ENCODE data around the gene AKNAD1. TPM values are rescaled to one million over a fixed set of nuclear protein-coding genes. Genes with fewer than 3 reads are reported as not detected.

The AKNAD1 gene
- total and polyA plus RNA-seq, 2 of the 8 experiments (the other 6 are each of a cell fraction or from before 2014, with no cell fraction given) = not detected

DNA sequence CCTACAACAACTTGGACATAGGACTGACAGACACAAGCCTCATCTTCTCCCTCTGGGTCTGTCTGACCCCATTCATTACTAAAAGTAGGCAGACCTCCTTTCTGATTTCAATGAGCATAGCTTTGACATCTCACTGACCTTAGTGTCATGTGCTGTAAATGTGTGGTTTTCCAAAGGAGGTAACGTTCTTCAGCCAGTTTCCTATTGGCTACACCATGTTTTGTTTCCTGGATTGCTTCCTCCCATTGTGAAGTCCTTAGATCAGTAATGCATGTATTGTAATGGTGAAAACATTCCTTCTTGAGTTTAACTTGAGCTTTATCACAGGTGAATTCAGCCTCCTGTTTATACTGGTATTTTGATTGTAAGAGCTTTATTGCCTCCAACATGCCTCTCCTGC lies 89.8 kb downstream of the AKNAD1 start (continued):
- no peak for TF ChIP-seq NRF1 (IDR thresholded peaks at IDR 0.05; ENCODE audit: low read depth, low read length)
- no peak for TF ChIP-seq JUND (IDR thresholded peaks at IDR 0.05; ENCODE audit: low read length)
- TF ChIP-seq ZNF274 (IDR thresholded peaks at IDR 0.05; ENCODE audit: borderline replicate concordance, extremely low read depth, low read length) = no peak
- TF ChIP-seq GABPA (IDR thresholded peaks at IDR 0.05; ENCODE audit: borderline replicate concordance, insufficient read depth, low read length) = no peak

Other genes starting within 250 kb of the AKNAD1 start
- 5.6 TPM in 2 replicates for gene HENMT1, start 196.0 kb downstream of the AKNAD1 start, total RNA-seq (2021; fragmentation: NEBNext Ultra II Directional; extraction: Animal tissue kit (Norgen Biotek cat#: 25700))
- gene HENMT1, start 196.0 kb downstream of the AKNAD1 start, polyA plus RNA-seq (2011; rRNA removed) = 1.6 and 2.9 TPM in 2 replicates
- 46.4 and 50.6 TPM in 2 replicates for gene PRPF38B, start 164.8 kb downstream of the AKNAD1 start, total RNA-seq (2021; fragmentation: NEBNext Ultra II Directional; extraction: Animal tissue kit (Norgen Biotek cat#: 25700))
- gene PRPF38B, start 164.8 kb downstream of the AKNAD1 start, polyA plus RNA-seq (2011; rRNA removed) = 16.6 and 16.8 TPM in 2 replicates
- 0.13 and 0.36 TPM in 2 replicates for gene FNDC7, start 144.2 kb downstream of the AKNAD1 start, total RNA-seq (2021; fragmentation: NEBNext Ultra II Directional; extraction: Animal tissue kit (Norgen Biotek cat#: 25700))
- gene FNDC7, start 144.2 kb downstream of the AKNAD1 start, polyA plus RNA-seq (2011; rRNA removed) = 0.09 and 0.20 TPM in 2 replicates
- 34.3 and 38.5 TPM in 2 replicates for gene STXBP3, start 110.4 kb downstream of the AKNAD1 start, total RNA-seq (2021; fragmentation: NEBNext Ultra II Directional; extraction: Animal tissue kit (Norgen Biotek cat#: 25700))
- gene STXBP3, start 110.4 kb downstream of the AKNAD1 start, polyA plus RNA-seq (2011; rRNA removed) = 3.5 and 6.0 TPM in 2 replicates
- 10.3 and 12.7 TPM in 2 replicates for gene GPSM2, start 19.9 kb upstream of the AKNAD1 start, total RNA-seq (2021; fragmentation: NEBNext Ultra II Directional; extraction: Animal tissue kit (Norgen Biotek cat#: 25700))
- gene GPSM2, start 19.9 kb upstream of the AKNAD1 start, polyA plus RNA-seq (2011; rRNA removed) = 3.3 and 6.5 TPM in 2 replicates
- gene CLCC1, start 106.4 kb upstream of the AKNAD1 start, total RNA-seq (2021; fragmentation: NEBNext Ultra II Directional; extraction: Animal tissue kit (Norgen Biotek cat#: 25700)) = 20.6 and 23.8 TPM in 2 replicates
- 5.2 and 8.1 TPM in 2 replicates for gene CLCC1, start 106.4 kb upstream of the AKNAD1 start, polyA plus RNA-seq (2011; rRNA removed)
- gene WDR47, start 185.0 kb upstream of the AKNAD1 start, total RNA-seq (2021; fragmentation: NEBNext Ultra II Directional; extraction: Animal tissue kit (Norgen Biotek cat#: 25700)) = 6.7 and 7.2 TPM in 2 replicates
- gene WDR47, start 185.0 kb upstream of the AKNAD1 start, polyA plus RNA-seq (2011; rRNA removed) = 1.2 and 1.9 TPM in 2 replicates
- 41.5 and 41.7 TPM in 2 replicates for gene TAF13, start 218.9 kb upstream of the AKNAD1 start, total RNA-seq (2021; fragmentation: NEBNext Ultra II Directional; extraction: Animal tissue kit (Norgen Biotek cat#: 25700))
- gene TAF13, start 218.9 kb upstream of the AKNAD1 start, polyA plus RNA-seq (2011; rRNA removed) = 5.6 and 13.1 TPM in 2 replicates
- 14.2 and 14.8 TPM in 2 replicates for gene TMEM167B, start 233.7 kb upstream of the AKNAD1 start, total RNA-seq (2021; fragmentation: NEBNext Ultra II Directional; extraction: Animal tissue kit (Norgen Biotek cat#: 25700))
- 3.5 and 3.6 TPM in 2 replicates for gene TMEM167B, start 233.7 kb upstream of the AKNAD1 start, polyA plus RNA-seq (2011; rRNA removed)